ENCODE results near the gene IL6R.

The IL6R gene

GRCh38 chr1:154402409-154402921 lies 2.7 kb upstream of the IL6R start:
- Mint-ChIP-seq H3K27ac (no peak overlapping the region), H3K4me3 (no peak overlapping the region), H3K36me3 (no peaks in the 10 kb centered on the region), H3K4me1 (peaks cover 61% of the 10 kb centered on the region), H3K9me3 (no peaks in the 10 kb centered on the region)
- no peak for ATAC-seq
- DNase-seq (ENCODE audit: low spot score in 2 of 2): no peak

- H3K4me1 Mint-ChIP-seq: peaks cover 65% of the 10 kb centered on the region
- H3K9me3 Mint-ChIP-seq: no peaks in the 10 kb centered on the region
- ATAC-seq: peak; percentile 31
- DNase-seq (ENCODE audit: low spot score in 2 of 2): peak in 1 of 2 donors; percentile 60
- H3K36me3 Mint-ChIP-seq: no peaks in the 10 kb centered on the region
- peak overlapping the region; percentile 80 for H3K4me3 Mint-ChIP-seq
- H3K27ac Mint-ChIP-seq: peak overlapping the region; percentile 65
Observed at GRCh38 chr1:154403261-154403943, 1.7 kb upstream of the IL6R start.

GRCh38 chr1:154403983-154404382 lies 1.2 kb upstream of the IL6R start:
- H3K27ac Mint-ChIP-seq: no peak overlapping the region
- peak overlapping the region; percentile 80 for H3K4me3 Mint-ChIP-seq
- H3K9me3 Mint-ChIP-seq: no peaks in the 10 kb centered on the region
- no peaks in the 10 kb centered on the region for H3K36me3 Mint-ChIP-seq
- DNase-seq (ENCODE audit: low spot score in 2 of 2): no peak
- peaks cover 69% of the 10 kb centered on the region for H3K4me1 Mint-ChIP-seq
- no peak for ATAC-seq

GRCh38 chr1:154404511-154404931 lies 622 bp upstream of the IL6R start:
- H3K4me1 Mint-ChIP-seq: peaks cover 75% of the 10 kb centered on the region
- ATAC-seq (peak; percentile 2), DNase-seq (ENCODE audit: low spot score in 2 of 2) (no peak)
- H3K4me3 Mint-ChIP-seq: peak overlapping the region; percentile 80
- no peaks in the 10 kb centered on the region for H3K9me3 Mint-ChIP-seq
- no peak overlapping the region for H3K27ac Mint-ChIP-seq
- H3K36me3 Mint-ChIP-seq: no peaks in the 10 kb centered on the region

GRCh38 chr1:154405747-154406571 lies 816 bp downstream of the IL6R start:
- no peaks in the 10 kb centered on the region for H3K36me3 Mint-ChIP-seq
- H3K4me3 Mint-ChIP-seq: peak overlapping the region; percentile 80
- H3K9me3 Mint-ChIP-seq: no peaks in the 10 kb centered on the region
- peak; percentile 26 to 68 for DNase-seq (ENCODE audit: low spot score in 2 of 2)
- H3K27ac Mint-ChIP-seq: peak overlapping the region; percentile 85
- peaks cover 88% of the 10 kb centered on the region for H3K4me1 Mint-ChIP-seq
- ATAC-seq: peak; percentile 48

GRCh38 chr1:154406572-154406879 lies 1.4 kb downstream of the IL6R start:
- Mint-ChIP-seq H3K9me3 (no peaks in the 10 kb centered on the region), H3K27ac (peak overlapping the region; percentile 85), H3K4me1 (peaks cover 90% of the 10 kb centered on the region), H3K4me3 (peak overlapping the region; percentile 80), H3K36me3 (no peaks in the 10 kb centered on the region)
- no peak for DNase-seq (ENCODE audit: low spot score in 2 of 2)
- ATAC-seq: no peak

DNA sequence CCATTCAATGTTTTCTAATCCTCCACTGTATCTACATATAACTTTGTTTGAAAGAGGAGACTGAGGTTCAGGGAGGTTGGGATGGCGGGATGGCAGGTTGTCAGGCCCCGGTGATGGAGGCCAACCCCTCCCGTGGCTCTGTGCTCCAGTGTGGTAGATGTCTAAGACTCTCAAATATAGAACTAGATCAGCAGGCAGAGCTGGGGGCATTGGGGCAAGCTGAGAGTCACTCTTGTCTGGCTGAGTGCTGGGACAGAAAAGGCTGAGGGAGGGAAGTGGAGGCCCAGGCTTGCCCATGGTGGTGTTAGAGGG lies 1.7 kb downstream of the IL6R start:
- DNase-seq (ENCODE audit: low spot score in 2 of 2) (no peak), ATAC-seq (no peak)
- Mint-ChIP-seq H3K4me3 (peak overlapping the region; percentile 80), H3K27ac (peak overlapping the region; percentile 85), H3K36me3 (no peaks in the 10 kb centered on the region), H3K9me3 (no peaks in the 10 kb centered on the region), H3K4me1 (peaks cover 87% of the 10 kb centered on the region)

DNA sequence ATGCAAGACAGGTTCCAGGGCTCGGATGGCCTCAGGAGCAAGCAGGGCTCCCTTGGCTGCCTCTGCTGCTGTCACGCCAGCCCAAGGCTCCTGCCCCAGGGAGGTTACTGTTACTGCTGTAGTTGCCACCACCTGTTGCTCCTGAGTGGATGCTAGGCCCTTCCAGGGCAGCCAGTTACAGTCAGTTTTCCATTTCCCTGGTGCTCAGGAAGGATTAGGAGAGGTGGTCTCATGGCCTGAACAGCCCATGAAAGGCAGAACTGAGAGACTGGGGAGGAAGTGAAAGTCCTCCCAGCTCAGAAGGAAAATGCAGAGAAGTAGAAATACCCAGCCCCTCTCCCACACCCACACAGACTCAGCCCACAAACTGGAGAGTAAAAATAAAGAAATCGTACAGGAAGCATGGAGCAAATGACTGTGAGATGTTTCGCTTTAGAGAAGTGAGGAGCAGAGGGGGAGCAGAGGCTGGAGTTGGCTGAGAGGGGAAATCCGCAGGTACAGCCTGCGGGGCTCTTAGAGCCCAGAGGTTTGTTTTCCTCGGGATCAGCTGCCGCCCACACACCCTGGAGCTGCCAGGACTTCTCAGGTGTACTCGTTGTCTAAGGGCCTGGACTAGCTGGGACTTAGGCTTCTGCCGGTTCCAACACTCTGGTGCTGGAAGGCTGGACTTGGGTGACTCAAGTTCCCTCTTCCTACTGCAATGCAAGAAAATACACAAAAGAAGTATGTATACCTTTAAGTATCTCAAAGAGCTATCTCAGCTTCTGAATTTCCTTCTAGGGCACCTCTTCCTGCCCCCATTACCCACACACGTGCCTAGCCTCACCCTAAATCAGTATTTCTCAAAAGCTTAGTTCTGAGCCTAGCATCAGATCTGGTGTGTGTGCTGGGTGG lies 2.3 kb downstream of the IL6R start:
- H3K27ac Mint-ChIP-seq: peak overlapping the region; percentile 85
- H3K4me3 Mint-ChIP-seq: peak overlapping the region; percentile 80
- no peaks in the 10 kb centered on the region for H3K36me3 Mint-ChIP-seq
- peaks cover 81% of the 10 kb centered on the region for H3K4me1 Mint-ChIP-seq
- peak; percentile 22 for ATAC-seq
- no peaks in the 10 kb centered on the region for H3K9me3 Mint-ChIP-seq
- no peak for DNase-seq (ENCODE audit: low spot score in 2 of 2)

DNA sequence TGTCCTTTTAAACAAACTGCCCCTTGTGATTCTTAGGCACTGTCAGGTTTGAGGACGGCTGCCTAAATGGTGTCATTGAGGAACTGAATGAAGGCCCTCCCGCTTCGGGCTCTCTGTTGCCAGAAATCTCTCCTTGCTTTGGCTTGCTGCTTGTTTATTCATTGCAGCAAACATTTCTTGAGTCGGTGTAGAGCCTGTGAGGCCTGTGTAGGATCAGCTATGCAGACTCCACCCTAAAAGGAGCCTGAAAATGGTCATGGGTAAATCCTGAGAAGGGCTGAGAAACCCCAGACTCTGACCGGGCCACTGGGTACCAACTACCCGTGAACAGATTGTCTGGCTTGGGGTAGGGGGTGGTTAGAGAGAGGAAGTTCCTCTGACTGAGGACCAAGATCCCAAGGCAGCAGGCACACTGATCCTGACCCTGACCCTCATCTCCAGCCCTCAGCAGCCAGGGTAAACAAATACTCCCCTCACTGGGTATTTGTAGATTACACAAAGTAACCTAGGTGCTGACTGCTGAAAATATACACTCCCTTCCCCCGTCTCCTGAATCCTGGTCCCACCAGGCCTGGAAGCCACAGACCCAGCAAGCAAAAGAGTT lies 3.1 kb downstream of the IL6R start:
- no peak for ATAC-seq
- Mint-ChIP-seq H3K4me1 (peaks cover 72% of the 10 kb centered on the region), H3K9me3 (no peaks in the 10 kb centered on the region), H3K36me3 (no peaks in the 10 kb centered on the region), H3K4me3 (peak overlapping the region; percentile 80), H3K27ac (peak overlapping the region; percentile 85)
- no peak for DNase-seq (ENCODE audit: low spot score in 2 of 2)

- H3K36me3 Mint-ChIP-seq: peaks cover 8% of the 10 kb centered on the region
- H3K9me3 Mint-ChIP-seq: no peaks in the 10 kb centered on the region
- no peak overlapping the region for H3K27ac Mint-ChIP-seq
- ATAC-seq (no peak), DNase-seq (ENCODE audit: low spot score in 2 of 2) (no peak)
- H3K4me1 Mint-ChIP-seq: peaks cover 55% of the 10 kb centered on the region
- peak overlapping the region; percentile 0 for H3K4me3 Mint-ChIP-seq
Observed at GRCh38 chr1:154410185-154410827, 5.2 kb downstream of the IL6R start.

GRCh38 chr1:154411525-154411924 lies 6.4 kb downstream of the IL6R start:
- Mint-ChIP-seq H3K9me3 (no peaks in the 10 kb centered on the region), H3K27ac (peak overlapping the region; percentile 0), H3K4me3 (no peak overlapping the region), H3K36me3 (peaks cover 8% of the 10 kb centered on the region), H3K4me1 (peaks cover 44% of the 10 kb centered on the region)
- DNase-seq (ENCODE audit: low spot score in 2 of 2): no peak
- no peak for ATAC-seq

GRCh38 chr1:154413177-154413783 lies 8.1 kb downstream of the IL6R start:
- ATAC-seq (no peak), DNase-seq (ENCODE audit: low spot score in 2 of 2) (no peak)
- H3K4me3 Mint-ChIP-seq: no peak overlapping the region
- H3K27ac Mint-ChIP-seq: no peak overlapping the region
- peaks cover 8% of the 10 kb centered on the region for H3K36me3 Mint-ChIP-seq
- no peaks in the 10 kb centered on the region for H3K9me3 Mint-ChIP-seq
- peaks cover 31% of the 10 kb centered on the region for H3K4me1 Mint-ChIP-seq

DNA sequence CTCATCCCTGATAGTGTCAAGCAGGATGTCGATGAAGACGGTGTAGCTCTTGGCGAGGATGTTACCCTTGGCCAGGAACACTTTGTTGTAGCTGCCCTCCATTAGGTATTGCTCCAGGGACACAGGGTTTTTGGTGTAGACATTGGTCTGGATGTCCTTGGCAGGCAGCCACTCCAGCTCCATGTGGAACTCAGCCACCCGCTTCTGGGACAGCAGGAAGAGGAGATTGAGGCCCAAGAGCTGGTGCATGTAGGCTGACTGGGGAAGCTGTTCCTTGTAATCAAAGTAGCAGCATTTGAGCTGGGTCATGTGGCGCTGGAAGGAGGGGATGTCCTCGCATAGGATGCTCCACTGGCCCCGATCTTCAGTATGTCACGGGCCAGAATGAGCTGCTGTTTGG lies 9.5 kb downstream of the IL6R start:
- H3K9me3 Mint-ChIP-seq: no peaks in the 10 kb centered on the region
- ATAC-seq (no peak), DNase-seq (ENCODE audit: low spot score in 2 of 2) (no peak)
- peaks cover 32% of the 10 kb centered on the region for H3K4me1 Mint-ChIP-seq
- no peak overlapping the region for H3K27ac Mint-ChIP-seq
- H3K4me3 Mint-ChIP-seq: no peak overlapping the region
- peaks cover 8% of the 10 kb centered on the region for H3K36me3 Mint-ChIP-seq
